ENCODE data around the gene MACO1.

GRCh38 chr1:25467616-25468015 is 36.9 kb downstream of the MACO1 start:
- TF ChIP-seq CTCF (IDR thresholded peaks at IDR 0.05): no peak
- no peak for TF ChIP-seq POLR2AphosphoS5 (IDR thresholded peaks at IDR 0.05)
- no peak for TF ChIP-seq POLR2A (IDR thresholded peaks at IDR 0.05; ENCODE audit: low read depth)

All from esophagus muscularis mucosa (tissue), 3 donors.